Endothelial cell of umbilical vein (primary cell): ENCODE data around the gene HDAC10. TPM values are rescaled to one million over a fixed set of nuclear protein-coding genes. Genes with fewer than 3 reads are reported as not detected.

Source experiments
- BruUV-seq: library from RNA; stranded (reverse); fragments of 400-500 nt; replicated peaks from 2 replicates; lab custom pipeline; 2021; lab: Mats Ljungman, UMichigan
- CTCF ChIA-PET: fragments of 300-600, 350-600 bp; sonication (Branson Sonifier 250); formaldehyde crosslinking; loops from one replicate; lab custom pipeline; 2021; ENCODE audit warnings: antibody characterized with exemption, inconsistent platforms; lab: Charles Lee
- POLR2A ChIA-PET: fragments of 300-600, 350-600 bp; sonication (Branson Sonifier 250); formaldehyde crosslinking; loops from one replicate; lab custom pipeline; 2021; ENCODE audit warnings: antibody characterized with exemption, inconsistent platforms; lab: Charles Lee
- DNase-seq: peaks from one replicate; pipeline ENCODE4 v3.0.0-alpha.2; 2011; ENCODE audit warnings: low read depth, low spot score
- FAIRE-seq: peaks from 2 replicates; lab custom pipeline; 2011; peaks lifted over from hg19 to GRCh38; lab: Jason Lieb, UNC
- H2AFZ ChIP-seq: 2 replicates; pipeline ENCODE4 v1.6.0; 2012; ENCODE audit warnings: low read depth, low read length, control low read depth, inconsistent platforms
- H3K27ac ChIP-seq: 2 replicates; pipeline ENCODE4 v1.5.1; 2011; ENCODE audit warnings: low read depth, mild to moderate bottlenecking, control low read depth, low read length, moderate library complexity; ENCODE audit not compliant: insufficient read depth
- H3K27me3 ChIP-seq, 2 experiments: 2 replicates each; pipeline versions ENCODE4 v1.6.0 to v1.6.1; 2011; ENCODE audit warnings: low read length in 2 of 2, mixed read lengths in 1 of 2; ENCODE audit not compliant: control insufficient read depth in 2 of 2, insufficient read depth in 2 of 2
- H3K36me3 ChIP-seq, 2 experiments: 2 replicates in 1 of 2; 3 replicates in 1 of 2; pipeline ENCODE4 v1.5.1; 2011; ENCODE audit warnings: low read length in 2 of 2, mild to moderate bottlenecking in 1 of 2, moderate library complexity in 1 of 2; ENCODE audit not compliant: control insufficient read depth in 2 of 2, insufficient read depth in 2 of 2; ENCODE audit errors: extremely low read depth in 1 of 2
- H3K4me1 ChIP-seq: 3 replicates; pipeline ENCODE4 v1.5.1; 2011; ENCODE audit warnings: mild to moderate bottlenecking, low read length; ENCODE audit not compliant: control insufficient read depth, insufficient read depth; ENCODE audit errors: extremely low read depth
- H3K4me2 ChIP-seq: 2 replicates; pipeline ENCODE4 v1.6.1; 2011; ENCODE audit warnings: low read length, control low read depth, mixed read lengths; ENCODE audit not compliant: insufficient read depth
- H3K4me3 ChIP-seq, 3 experiments: fragments of 200-600 bp in 1 of 3; sonication (generic), shearing (Covaris generic) in 1 of 3; replicated peaks in 1 of 3; 2 replicates each; pipeline ENCODE4 v1.5.1; 2011 to 2016; ENCODE audit warnings: control low read depth in 3 of 3, low read length in 3 of 3, mild to moderate bottlenecking in 2 of 3, inconsistent platforms in 1 of 3, low read depth in 1 of 3, moderate library complexity in 1 of 3; ENCODE audit not compliant: insufficient read depth in 1 of 3
- H3K79me2 ChIP-seq: 2 replicates; pipeline ENCODE4 v1.6.0; 2012; ENCODE audit warnings: low read length, inconsistent platforms; ENCODE audit not compliant: control insufficient read depth, insufficient read depth
- H3K9ac ChIP-seq: replicated peaks from 2 replicates; pipeline ENCODE3; 2011; ENCODE audit warnings: low read length, control low read depth; ENCODE audit not compliant: insufficient read depth; ENCODE audit errors: extremely low read depth
- H3K9me1 ChIP-seq: replicated peaks from 3 replicates; pipeline ENCODE4 v1.6.0; 2011; ENCODE audit warnings: mild to moderate bottlenecking, low read length; ENCODE audit not compliant: control insufficient read depth, insufficient read depth; ENCODE audit errors: extremely low read depth
- H3K9me3 ChIP-seq: replicated peaks from 2 replicates; pipeline ENCODE4 v1.5.1; 2012; ENCODE audit warnings: low read length, inconsistent platforms; ENCODE audit not compliant: control insufficient read depth, insufficient read depth
- H4K20me1 ChIP-seq: replicated peaks from 2 replicates; pipeline ENCODE3; 2011; ENCODE audit warnings: mild to moderate bottlenecking, low read length; ENCODE audit not compliant: control insufficient read depth, insufficient read depth; ENCODE audit errors: extremely low read depth
- GATA2 ChIP-seq: IDR thresholded peaks from 2 replicates; pipeline ENCODE4 v1.7.0; 2011; ENCODE audit warnings: low read depth, mild to moderate bottlenecking, moderate library complexity, mixed read lengths, low read length; ENCODE audit not compliant: insufficient read length, insufficient read depth
- JUN ChIP-seq: IDR thresholded peaks from 2 replicates; pipeline ENCODE4 v1.6.1; 2011; ENCODE audit warnings: borderline replicate concordance, low read depth; ENCODE audit not compliant: insufficient read length, insufficient read depth
- MYC ChIP-seq: IDR thresholded peaks from one replicate; pipeline ENCODE4 v1.6.1; 2011; ENCODE audit warnings: mild to moderate bottlenecking, low read depth, low read length
- POLR2AphosphoS5 ChIP-seq: IDR thresholded peaks from 2 replicates; pipeline ENCODE4 v1.6.1; 2012; ENCODE audit warnings: low read depth, mild to moderate bottlenecking, control low read depth, low read length, moderate library complexity; ENCODE audit not compliant: insufficient read depth
- dilution Hi-C: fragments of 300-500 bp; cut with MboI; formaldehyde crosslinking; loops from one replicate; pipeline ENCODE4 v1.15.0; 2019; ENCODE audit warnings: low sequenced_read_pairs; ENCODE audit not compliant: extremely low pct_ligation_motif_present
- intact Hi-C: fragments of 100-400 bp; cut with micrococcal nuclease; formaldehyde crosslinking; loops from one replicate; pipeline ENCODE4 v1.10.0; 2022
- polyA plus RNA-seq, 4 experiments: library from polyadenylated mRNA; depleted of rRNA in 3 of 4; stranded (reverse) in 3 of 4; unstranded in 1 of 4; fragments of >200 nt; gene quantifications; 2 replicates each; pipeline versions ENCODE4 v1.2.1 to v1.2.3, GENCODE V29; 2011 to 2012; ENCODE audit warnings: missing spikeins in 1 of 4
- total RNA-seq: library from RNA; stranded (reverse); gene quantifications from 2 replicates; pipeline ENCODE4 v1.2.3, GENCODE V29; 2021
- TF ChIP-seq, protein P1 (sequence below), 2 donors: IDR thresholded peaks; 1 replicate in 1 of 2; 2 replicates in 1 of 2; pipeline ENCODE4 v1.5.1; 2011; ENCODE audit warnings: low read length in 2 of 2, mild to moderate bottlenecking in 2 of 2, moderate library complexity in 2 of 2, control low read depth in 1 of 2, inconsistent platforms in 1 of 2, low read depth in 1 of 2; ENCODE audit not compliant: insufficient read depth in 1 of 2; ENCODE audit errors: extremely low read depth in 1 of 2

The HDAC10 gene
- total and polyA plus RNA-seq, 2 donors (not counting 3 experiments of a cell fraction or from before 2014, with no cell fraction given), result 32.6 to 47.0 TPM

DNA sequence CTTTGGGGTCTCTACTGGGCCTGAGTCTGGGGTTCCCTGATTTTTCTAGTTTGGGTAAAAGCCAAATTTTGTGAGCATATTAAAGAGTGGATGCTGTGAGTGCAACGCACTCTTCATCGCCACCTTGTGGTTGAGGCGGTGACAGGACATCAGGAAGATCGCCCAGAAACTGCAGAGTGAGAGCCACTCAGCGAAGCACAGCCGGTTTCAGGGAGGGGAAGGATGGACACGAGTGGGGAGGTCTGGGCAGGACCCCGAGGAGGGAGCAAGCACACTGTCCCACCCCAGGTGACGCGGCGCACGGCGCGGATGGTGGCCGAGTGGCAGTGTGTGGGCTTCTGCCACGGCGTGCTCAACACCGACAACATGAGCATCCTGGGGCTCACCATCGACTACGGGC is 41.2 kb downstream of the HDAC10 start:
- Histone ChIP-seq H3K4me2 (no peak overlapping the region), H3K36me3 (peaks cover 6 to 19% of the 10 kb centered on the region in 2 experiments), H3K27me3 (no peaks in the 10 kb centered on the region), H3K4me1 (peaks cover 13% of the 10 kb centered on the region), H3K9me1 (no peaks in the 10 kb centered on the region), H3K9ac (no peak overlapping the region), H3K9me3 (no peaks in the 10 kb centered on the region), H2AFZ (no peak overlapping the region), H3K27ac (no peak overlapping the region), H3K4me3 (no peak overlapping the region), H3K79me2 (peaks cover 16% of the 10 kb centered on the region), H4K20me1 (no peaks in the 10 kb centered on the region)
- no TSS peak for BruUV-seq
- intact Hi-C loops, result loop anchor here (1.0 to 10.0 kb wide), 3 partner anchors 61 to 279 kb away; no protein-coding TSS in a partner anchor
- CTCF ChIA-PET, result no interaction called here
- FAIRE-seq, result peak; percentile 72
- TF ChIP-seq POLR2AphosphoS5, result no peak
- TF ChIP-seq GATA2, result no peak
- TF ChIP-seq JUN, result no peak
- TF ChIP-seq, protein P1, sequence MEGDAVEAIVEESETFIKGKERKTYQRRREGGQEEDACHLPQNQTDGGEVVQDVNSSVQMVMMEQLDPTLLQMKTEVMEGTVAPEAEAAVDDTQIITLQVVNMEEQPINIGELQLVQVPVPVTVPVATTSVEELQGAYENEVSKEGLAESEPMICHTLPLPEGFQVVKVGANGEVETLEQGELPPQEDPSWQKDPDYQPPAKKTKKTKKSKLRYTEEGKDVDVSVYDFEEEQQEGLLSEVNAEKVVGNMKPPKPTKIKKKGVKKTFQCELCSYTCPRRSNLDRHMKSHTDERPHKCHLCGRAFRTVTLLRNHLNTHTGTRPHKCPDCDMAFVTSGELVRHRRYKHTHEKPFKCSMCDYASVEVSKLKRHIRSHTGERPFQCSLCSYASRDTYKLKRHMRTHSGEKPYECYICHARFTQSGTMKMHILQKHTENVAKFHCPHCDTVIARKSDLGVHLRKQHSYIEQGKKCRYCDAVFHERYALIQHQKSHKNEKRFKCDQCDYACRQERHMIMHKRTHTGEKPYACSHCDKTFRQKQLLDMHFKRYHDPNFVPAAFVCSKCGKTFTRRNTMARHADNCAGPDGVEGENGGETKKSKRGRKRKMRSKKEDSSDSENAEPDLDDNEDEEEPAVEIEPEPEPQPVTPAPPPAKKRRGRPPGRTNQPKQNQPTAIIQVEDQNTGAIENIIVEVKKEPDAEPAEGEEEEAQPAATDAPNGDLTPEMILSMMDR (IDR thresholded peaks at IDR 0.05; ENCODE audit: extremely low read depth in 1 of 2, insufficient read depth in 1 of 2, low read depth in 1 of 2, low read length in 2 of 2), result peak; percentile 84 to 87
- TF ChIP-seq MYC, result no peak
- dilution Hi-C loops, result no loop called here
- POLR2A ChIA-PET, result no interaction called here
- peak; percentile 56 for DNase-seq
